Raji (cell line): Measurements from ENCODE around the gene PACRGL.

Experiments used
- POLR2A ChIP-seq: IDR thresholded peaks from 2 replicates; pipeline ENCODE4 v1.6.1; 2011; ENCODE audit warnings: low read depth, low read length, control low read depth; ENCODE audit not compliant: insufficient read depth

The PACRGL gene

DNA sequence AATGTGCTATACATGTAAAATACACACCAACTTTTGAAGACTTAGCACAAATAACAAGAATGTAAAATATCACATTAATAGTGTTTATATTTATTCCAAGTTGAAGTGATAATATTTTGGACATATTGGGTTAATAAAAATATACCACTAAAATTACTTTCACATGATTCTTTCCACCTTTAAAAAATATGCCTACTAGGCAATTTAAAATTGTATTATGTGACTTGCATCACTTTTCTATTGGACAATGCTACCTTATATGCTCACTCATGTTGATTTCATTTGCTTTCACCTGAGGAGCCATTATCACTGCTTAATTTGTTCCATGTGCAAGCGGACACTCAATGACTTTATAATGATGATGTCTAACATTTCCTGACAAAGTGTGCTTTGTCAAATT, 3.4 kb upstream of the PACRGL start:
- no peak for TF ChIP-seq POLR2A

DNA sequence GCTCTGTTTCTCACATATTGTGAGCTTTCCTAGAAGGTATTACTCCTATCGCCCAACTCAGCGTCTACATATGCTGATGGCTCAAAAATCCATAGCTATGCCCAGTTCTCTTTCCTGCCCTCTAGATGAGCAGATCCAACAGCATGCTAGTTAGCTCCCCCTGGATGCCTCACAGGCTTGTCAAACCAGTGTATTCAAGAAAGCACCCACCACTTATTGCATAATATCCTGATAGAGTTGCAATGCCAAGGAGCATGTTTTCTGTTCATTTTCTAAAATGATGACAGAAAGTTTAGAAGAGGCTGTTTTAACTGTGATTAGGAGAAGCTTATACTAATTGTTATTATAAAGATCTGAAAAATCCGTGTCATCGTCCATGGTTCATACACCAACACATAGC, 1.9 kb upstream of the PACRGL start:
- TF ChIP-seq POLR2A = no peak

DNA sequence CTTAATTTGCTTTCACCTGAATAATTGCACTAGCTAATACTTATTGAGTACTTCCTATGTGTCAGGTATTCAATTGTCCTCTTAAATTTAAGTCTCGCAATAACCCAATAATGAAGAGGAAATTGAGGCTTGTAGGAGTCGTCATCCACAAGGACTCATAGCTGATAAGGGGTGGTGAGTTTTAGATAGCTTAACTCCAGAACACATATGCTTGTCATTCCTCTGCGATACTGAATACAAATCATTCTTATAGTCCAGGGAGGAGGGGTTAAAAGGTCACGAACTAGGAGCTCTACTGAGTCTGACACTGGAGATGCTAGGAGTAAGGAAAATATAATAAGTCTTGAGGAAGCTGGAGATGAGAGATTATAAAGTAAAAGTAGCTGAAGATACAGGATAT, 1.4 kb upstream of the PACRGL start:
- no peak for TF ChIP-seq POLR2A

DNA sequence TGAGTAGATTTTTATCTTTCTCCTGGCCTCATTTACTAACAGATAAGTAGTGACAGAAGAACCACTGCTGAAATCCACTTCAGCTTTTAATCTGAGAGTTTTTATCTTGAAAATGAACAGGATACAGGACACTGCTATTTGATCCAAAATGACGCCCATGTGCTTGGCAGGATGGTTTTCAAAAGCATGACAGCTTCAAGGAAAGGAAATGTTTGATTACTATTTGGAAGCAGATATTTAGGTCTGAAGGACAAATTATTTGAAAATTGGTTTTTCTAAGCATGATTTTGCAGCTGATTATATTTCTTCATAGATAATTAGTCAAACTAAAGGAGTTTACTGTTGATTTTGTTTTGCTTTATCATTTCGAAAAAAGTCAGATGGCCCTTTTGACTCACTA, 11.1 kb downstream of the PACRGL start:
- TF ChIP-seq POLR2A = no peak

DNA sequence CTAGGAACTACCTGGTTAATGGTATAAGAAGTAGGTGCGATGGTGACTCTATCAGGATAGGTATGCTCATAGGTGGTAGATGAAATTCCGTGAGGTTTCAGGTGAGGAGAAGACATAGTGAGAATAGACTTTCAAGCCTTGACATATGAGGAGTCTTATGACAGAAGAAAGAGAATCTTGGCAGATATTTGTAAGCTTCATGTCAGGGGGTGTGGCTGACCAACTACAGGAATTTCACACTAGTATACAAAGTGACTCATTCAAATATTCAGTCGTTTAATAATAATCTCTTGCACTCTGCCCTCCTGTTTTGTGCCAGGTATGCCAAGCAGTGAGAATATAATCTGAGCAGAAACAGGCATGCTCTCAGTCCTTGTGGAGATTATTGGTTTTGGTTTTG, 22.8 kb downstream of the PACRGL start:
- no peak for TF ChIP-seq POLR2A

DNA sequence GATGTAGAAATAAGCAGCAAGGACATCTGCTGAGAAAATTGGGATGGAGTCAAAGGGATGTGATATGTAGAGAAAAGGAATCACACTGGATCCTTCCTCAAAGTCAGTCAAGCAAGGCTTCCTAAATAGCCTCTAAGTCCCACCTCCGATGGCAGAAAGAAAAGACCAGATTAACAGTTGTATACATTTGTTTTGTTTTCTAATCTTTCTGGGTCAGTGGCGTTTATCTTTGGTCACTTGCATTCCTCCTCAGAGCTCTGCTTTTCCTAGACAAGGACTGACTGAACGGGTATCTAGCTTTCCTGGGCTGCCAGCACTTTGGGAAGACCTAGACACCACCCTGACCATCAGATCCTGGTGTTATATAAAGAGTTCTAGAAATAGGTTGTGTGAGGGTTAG, 23.2 kb downstream of the PACRGL start:
- no peak for TF ChIP-seq POLR2A

DNA sequence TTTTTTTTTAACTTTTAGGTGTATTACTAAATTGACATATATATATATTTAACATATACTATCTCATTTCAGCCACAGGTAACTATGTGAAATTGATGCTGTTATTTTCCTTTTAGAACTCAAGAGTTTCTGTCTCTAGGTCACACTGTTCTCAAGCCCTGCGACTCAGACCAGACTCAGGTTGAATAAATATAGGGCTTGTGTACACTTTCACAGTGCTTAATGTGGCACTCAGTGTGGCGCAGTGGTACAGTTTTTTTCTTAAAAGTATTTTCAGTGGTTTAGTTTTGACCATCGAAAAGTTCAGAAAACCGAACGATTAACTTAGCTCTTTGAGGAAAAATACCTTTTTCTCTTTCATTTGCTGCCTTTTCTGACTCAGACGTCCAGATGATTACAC, 24.7 kb downstream of the PACRGL start:
- TF ChIP-seq POLR2A = no peak

DNA sequence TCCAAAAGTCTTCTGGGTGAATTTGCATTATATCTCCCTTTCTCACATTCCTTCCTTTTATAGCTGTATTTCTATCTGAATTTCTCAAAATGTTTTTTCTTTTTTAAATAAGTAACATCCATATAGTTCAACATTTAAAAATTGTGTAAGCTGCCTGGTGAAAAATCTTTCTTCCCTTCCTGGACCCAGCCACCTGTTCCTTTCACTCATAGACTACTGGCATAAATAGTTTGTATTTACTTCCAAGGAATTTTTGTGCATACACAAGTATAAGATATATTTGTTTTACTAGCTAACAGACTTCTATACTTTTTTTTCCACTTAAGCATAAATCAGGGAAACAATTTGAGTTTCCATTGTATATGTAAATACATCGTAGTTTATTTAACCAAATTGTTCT, 35.7 kb downstream of the PACRGL start:
- TF ChIP-seq POLR2A = no peak

DNA sequence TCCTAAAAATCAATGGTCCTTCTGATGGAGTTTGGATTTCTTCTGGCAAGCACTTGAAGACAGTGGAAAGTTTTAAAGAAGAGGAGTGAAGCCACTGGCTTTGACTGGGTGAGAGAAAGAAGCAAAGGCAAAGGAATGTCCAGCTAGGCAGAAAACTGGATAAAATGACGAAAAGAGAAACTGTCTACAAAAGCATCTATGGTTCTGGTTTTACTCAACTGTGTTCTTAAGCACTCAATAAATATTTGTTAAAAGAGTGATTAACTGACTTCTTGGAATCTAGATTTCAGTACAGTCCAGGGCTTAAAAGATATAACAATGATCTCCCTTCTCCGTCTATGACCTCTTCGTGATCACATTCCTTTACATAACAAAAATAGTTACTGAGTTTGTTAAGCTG, 52.4 kb downstream of the PACRGL start:
- TF ChIP-seq POLR2A = no peak

DNA sequence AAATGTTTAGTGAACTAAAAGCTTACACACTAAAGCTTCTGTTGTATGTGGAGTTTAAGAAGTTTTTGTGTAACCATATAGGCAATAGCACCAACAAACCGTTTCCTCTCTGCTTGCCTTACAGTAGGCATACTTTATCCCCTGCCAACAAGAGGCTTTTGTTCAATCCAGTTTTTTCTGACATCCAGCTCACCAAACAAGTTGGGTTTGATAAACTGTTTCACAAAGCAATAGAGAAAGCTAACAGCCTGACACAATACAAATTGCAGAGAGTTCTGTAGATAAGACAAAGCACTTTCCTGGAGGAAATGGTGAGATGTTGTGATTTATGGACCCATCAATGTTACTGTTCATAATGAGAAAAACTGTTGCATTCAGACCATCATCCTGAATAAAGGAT, 53.8 kb downstream of the PACRGL start:
- no peak for TF ChIP-seq POLR2A

DNA sequence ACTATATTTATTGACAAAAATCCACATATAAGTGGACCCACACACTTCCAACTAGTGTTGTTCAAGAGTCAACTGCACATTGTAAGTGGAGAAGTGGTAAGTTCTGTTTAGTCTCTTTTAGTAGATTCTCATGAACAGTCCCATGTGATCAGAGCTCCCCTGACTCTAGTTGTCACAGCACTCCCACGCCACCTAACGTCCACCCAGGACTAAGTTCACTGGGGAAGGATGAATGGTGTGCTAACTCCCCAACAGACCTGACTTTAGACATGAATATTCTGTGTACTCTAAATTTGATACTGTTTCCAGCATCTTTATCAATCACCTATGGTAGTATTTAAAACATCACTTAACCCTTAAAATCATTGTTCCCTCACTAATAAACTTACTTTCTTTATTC, 59.8 kb downstream of the PACRGL start:
- TF ChIP-seq POLR2A = no peak

DNA sequence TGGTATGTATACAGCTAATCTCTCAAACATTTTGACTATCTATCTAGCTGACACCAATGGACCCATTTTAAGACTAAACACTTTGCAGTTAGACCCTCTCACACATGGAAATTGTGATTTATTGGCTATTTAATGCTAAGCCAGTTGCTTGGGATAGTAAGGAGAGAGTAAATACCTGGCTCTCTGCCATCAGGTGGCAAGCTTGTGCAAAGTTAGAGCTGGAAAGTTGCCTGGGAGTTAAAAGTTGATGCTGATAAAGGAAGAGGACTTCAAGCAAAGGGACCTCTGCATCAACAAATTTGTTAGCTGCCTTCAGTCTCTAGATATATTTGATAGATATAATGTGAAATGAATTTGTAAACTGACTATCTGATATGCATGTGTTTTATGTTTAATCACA, 61.1 kb downstream of the PACRGL start:
- TF ChIP-seq POLR2A = no peak

DNA sequence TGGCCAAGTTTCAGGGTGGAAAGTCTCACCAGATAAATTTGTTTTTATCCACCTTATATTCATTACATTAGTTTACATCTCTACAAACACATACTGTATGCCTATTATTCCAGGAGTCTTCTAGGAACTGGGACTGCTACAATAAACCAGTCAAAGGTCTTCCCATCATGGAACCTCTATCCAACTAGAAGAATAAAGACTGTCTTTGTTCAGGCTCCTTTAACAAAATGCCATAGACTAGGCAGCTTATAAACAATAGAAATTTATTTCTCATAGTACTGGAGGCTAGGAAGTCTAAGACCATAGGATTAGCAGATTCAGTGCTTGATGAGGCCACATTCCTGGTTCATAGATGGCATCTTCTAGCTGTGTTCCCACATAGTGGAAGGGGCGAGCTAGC, 61.6 kb downstream of the PACRGL start:
- no peak for TF ChIP-seq POLR2A

DNA sequence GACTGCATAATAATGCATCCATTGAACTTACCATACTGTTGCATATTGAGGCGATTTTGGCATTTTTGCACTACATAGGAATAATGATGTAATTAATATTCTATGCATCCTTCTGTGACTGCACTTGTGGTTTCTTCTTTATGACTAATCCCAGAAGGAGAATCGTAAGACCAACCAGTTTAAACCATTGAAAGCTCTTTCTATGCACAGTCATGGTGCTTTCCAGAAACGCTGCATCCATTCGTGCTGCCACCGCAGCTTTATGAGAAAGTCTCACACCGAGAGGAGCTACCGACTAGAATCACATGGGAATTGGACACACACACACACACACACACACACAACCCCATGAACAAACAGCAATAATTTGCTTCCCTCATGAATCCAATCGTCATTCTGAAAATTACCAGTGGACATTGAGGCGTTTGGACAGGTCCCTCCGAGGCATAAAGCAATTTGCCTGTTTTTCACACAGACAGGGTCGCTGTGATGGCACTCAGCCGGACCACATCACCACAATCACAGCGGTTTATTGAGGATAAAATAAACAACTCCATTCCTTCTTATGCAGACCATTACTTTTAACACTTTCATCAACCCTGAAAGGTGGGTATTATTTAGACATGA, 64.2 kb downstream of the PACRGL start:
- no peak for TF ChIP-seq POLR2A

DNA sequence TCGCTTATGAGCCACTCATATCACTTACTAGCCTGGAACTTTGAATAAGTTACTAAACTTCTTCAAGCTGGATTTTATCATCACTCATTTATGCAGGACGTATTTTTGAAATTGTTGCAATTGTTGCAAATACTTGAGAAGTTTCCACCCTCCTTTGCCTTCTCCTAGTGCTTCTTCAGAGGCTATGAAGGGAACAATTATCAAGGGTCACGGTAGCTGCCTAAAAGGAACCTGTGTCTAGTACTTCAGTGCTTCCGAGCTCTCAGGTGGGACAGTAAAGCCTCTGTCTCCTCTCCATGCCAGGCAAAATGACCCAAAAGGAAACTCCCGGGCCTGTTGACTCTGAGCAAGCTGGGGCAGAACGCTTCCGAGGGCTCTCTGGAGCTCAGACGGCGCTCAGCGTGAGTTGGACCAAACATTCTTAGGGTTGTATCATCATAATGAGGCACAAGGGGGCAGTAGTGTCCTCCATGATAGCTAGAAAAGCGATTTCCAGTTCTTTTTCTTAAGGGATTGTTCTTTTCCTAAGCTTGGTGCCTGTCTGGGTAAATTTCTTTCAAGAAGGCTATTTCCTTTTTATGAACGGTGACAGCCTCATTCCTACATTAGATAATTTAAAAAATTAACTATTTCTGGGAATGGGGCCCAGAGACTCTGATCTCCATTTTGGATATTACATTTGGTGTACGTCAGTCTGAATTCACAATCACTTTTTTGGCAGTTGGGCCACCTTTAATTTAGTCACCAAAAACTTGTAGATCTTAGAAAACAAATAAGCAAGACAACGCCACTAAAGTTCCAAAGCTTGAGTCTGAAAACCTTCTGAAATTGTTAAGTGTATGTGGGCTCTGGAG, 73.1 kb downstream of the PACRGL start:
- no peak for TF ChIP-seq POLR2A

DNA sequence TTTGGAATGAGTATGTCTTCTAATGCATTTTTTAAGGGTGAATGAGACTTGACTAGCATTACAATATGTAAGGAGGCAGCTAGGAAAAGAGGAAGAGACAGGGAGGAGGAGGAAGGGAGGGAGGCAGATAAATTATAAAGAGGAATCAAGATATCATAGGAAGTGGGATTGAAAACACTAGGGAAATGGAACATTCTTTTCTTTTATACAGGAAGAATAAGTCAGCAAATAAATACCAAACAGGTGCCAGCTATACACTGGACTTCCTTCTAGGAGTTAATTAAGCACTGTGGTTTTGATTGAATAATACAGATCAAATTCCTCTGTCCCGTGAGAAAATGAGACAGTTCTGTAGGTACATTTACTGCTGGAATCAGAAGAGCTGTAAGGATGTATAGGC, 78.6 kb downstream of the PACRGL start:
- TF ChIP-seq POLR2A = no peak
